Measurements from ENCODE around the gene GATA3.
A peak's percentile ranks its signal among the peaks of the same experiment; 100 is the strongest.

Gene GATA3

DNA sequence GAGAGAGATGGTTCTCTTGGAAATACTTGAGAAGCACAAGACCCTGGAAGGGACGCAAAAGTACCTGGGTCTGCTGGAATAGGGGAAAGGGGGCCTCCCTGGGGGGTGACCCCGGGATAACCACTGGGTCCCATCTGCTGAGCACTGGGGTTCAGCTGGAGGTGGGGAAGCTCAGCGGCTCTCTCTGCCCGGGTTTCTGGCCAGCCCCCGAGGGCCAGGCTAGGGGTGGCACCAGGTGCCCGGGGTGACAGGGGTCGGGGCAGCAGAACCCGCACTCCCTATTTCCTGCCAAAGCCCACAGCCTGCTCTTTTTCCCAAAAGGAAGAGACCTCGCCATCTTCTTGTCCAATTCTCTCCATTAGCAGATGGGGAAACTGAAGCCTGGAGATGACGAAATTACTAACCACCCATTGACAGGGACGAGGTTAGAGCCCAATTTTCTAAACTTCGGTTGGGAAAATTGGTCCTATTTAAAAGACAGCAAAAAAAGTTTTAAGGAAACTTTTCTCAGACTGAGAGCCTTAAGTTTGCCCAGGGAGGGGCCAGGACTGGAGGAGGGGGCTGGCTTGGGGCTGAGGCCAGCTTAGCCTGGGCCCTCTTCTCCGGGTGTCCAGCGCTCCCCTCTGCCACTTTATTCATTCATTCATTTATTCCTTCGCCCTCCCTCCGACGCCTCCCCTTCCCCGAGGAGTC is 17.8 kb upstream of the GATA3 start:
- peaks cover 15% of the 10 kb centered on the region for H3K4me1 Mint-ChIP-seq
- no peak overlapping the region for H3K27ac Mint-ChIP-seq
- peak overlapping the region in 2 of 3 experiments; percentile 37 to 66 for H3K4me3 Mint-ChIP-seq
- no peaks in the 10 kb centered on the region for H3K36me3 Mint-ChIP-seq (ENCODE audit: low read depth)
- peaks cover 100% of the 10 kb centered on the region for H3K27me3 Mint-ChIP-seq (ENCODE audit: low read depth)
- TF ChIP-seq, protein P1, sequence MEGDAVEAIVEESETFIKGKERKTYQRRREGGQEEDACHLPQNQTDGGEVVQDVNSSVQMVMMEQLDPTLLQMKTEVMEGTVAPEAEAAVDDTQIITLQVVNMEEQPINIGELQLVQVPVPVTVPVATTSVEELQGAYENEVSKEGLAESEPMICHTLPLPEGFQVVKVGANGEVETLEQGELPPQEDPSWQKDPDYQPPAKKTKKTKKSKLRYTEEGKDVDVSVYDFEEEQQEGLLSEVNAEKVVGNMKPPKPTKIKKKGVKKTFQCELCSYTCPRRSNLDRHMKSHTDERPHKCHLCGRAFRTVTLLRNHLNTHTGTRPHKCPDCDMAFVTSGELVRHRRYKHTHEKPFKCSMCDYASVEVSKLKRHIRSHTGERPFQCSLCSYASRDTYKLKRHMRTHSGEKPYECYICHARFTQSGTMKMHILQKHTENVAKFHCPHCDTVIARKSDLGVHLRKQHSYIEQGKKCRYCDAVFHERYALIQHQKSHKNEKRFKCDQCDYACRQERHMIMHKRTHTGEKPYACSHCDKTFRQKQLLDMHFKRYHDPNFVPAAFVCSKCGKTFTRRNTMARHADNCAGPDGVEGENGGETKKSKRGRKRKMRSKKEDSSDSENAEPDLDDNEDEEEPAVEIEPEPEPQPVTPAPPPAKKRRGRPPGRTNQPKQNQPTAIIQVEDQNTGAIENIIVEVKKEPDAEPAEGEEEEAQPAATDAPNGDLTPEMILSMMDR (IDR thresholded peaks at IDR 0.05; ENCODE audit: unreplicated experiment in 3 of 3): no peak
- peaks cover 11% of the 10 kb centered on the region for H3K9me3 Mint-ChIP-seq

DNA sequence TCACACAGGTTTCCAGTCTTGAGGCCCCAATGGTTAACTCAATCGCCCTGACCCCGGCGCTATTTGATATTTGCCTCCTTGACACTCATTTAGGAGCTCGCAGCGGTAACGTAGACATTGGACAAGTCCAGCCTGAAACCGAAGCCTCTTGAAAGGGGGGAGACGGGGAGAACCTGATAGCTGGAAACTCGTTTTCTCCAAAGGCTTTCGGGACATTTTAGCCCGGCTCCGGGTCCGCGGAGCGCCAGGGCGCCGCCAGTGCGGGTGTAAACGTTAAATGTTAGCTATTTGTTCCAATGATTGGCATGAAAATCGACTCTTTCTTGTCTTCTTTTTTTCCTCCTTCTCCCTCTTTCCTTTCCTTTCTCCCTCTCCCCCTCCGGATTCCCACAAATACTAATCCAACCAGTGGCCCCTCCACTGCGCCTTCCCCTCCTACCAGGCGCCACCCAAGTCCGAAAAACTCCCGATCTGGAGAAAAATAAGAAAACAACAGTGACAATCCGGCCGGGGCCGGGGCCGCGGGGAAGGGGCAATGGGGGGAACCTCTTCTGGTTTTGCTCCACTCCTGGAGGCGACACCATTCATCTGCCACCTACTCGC is 17.2 kb upstream of the GATA3 start:
- no peaks in the 10 kb centered on the region for H3K36me3 Mint-ChIP-seq (ENCODE audit: low read depth)
- peaks cover 9% of the 10 kb centered on the region for H3K9me3 Mint-ChIP-seq
- H3K4me3 Mint-ChIP-seq: peak overlapping the region in 2 of 3 experiments; percentile 60 to 66
- H3K27ac Mint-ChIP-seq: no peak overlapping the region
- peaks cover 100% of the 10 kb centered on the region for H3K27me3 Mint-ChIP-seq (ENCODE audit: low read depth)
- TF ChIP-seq, protein P1 (IDR thresholded peaks at IDR 0.05; ENCODE audit: unreplicated experiment in 3 of 3): no peak
- H3K4me1 Mint-ChIP-seq: peaks cover 15% of the 10 kb centered on the region

DNA sequence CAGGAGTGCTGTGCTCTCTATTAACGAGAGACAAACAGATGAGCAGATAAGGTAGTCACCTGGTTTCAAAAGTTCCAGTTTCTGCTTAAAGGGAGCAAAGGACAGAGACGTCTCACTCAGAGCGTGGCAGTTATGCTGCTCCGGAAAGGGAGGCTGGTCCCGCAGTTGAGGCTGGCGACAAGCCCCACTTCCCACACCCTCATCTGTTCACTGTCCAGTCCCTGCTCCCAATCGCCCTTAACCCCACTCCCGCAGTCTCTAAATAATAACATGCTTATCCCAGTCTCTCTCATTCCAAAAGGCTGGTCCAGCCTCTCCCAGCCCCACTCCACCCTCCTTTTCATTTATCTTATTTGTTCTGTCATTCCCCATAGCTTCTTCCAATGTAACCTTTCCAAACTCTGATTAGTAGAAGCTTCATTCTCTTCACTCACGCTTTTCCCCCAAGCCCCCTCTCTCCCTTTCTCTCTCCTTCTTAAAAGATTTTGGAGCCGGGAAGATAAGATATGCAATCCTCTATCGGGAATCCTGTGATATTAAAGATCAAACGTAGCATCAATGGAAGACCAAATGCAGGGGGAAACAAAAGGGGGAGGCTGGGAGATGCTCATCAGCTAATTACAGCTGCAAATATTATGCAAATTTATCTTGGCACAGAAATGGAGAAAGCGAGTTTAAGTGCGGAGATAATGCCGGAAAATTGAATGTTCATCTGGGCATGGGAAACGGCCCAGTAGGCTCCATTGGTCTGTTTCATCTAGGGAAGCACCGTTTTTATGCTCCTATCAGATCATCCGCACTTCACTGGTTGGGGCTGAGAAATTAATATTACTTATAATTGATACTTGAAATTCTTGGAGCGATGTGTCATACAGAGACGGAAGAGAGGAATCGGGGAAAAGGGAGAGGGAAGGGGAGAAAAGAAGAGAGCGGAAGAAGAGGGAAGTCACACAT is 16.3 kb upstream of the GATA3 start:
- Mint-ChIP-seq H3K9me3 (peaks cover 8% of the 10 kb centered on the region), H3K4me1 (peaks cover 22% of the 10 kb centered on the region), H3K27ac (no peak overlapping the region), H3K27me3 (ENCODE audit: low read depth) (peaks cover 100% of the 10 kb centered on the region), H3K4me3 (peak overlapping the region in 1 of 3 experiments; percentile 4), H3K36me3 (ENCODE audit: low read depth) (no peaks in the 10 kb centered on the region)
- TF ChIP-seq, protein P1 (IDR thresholded peaks at IDR 0.05; ENCODE audit: unreplicated experiment in 3 of 3): no peak

DNA sequence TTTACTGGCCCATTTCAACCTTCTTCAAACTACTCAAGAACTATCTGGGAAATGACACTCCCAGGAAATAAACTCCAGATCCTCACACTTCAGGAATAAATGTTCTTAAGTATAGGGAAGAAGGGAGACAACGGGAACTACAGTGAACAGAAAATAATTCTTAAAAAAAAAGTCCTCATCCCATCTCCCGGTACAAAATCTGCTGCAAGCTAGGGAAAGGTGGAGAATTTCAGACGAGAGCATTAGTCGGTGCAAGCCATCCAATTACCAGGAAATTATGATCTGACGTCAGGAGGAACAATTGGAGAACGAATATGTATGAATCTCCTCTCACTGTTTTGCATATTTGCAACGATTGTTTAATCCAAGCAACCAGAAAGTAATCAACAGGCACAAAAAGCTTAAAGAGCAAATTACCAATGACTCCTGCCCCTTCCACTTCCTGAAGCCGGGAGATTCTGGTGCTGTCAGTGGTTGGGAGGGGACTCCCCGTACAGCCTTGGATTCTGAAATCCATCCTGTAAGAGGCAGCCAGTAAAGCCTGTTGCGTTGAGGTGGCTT is 15.1 kb upstream of the GATA3 start:
- Mint-ChIP-seq H3K36me3 (ENCODE audit: low read depth) (no peaks in the 10 kb centered on the region), H3K4me3 (no peak overlapping the region), H3K27ac (no peak overlapping the region), H3K9me3 (peaks cover 6% of the 10 kb centered on the region), H3K4me1 (peaks cover 27% of the 10 kb centered on the region), H3K27me3 (ENCODE audit: low read depth) (peaks cover 100% of the 10 kb centered on the region)
- TF ChIP-seq, protein P1 (IDR thresholded peaks at IDR 0.05; ENCODE audit: unreplicated experiment in 3 of 3): no peak

DNA sequence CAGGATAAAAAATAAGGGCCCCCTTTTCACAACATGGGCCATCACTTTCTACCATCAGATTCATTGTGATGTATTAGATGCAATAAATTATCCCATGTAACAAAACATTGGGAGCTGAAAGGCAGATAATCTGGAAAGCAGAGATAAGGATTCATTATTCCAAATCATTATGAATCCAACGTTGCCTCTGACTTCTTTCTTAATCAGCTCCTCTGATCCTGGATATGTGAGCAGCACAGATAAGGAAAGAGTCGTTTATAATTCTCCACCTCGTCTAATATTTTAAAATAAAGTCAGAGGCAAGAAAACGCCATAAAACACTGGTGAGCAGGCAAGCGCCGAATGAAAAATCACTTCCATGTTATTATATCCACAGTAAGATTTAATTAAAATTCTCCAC is 13.8 kb upstream of the GATA3 start:
- H3K4me1 Mint-ChIP-seq: peaks cover 30% of the 10 kb centered on the region
- TF ChIP-seq, protein P1 (IDR thresholded peaks at IDR 0.05; ENCODE audit: unreplicated experiment in 3 of 3): no peak

More for the DNA sequence above, 13.8 kb upstream of the GATA3 start:
- H3K9me3 Mint-ChIP-seq: peaks cover 6% of the 10 kb centered on the region
- no peak overlapping the region for H3K4me3 Mint-ChIP-seq
- no peak overlapping the region for H3K27ac Mint-ChIP-seq
- no peaks in the 10 kb centered on the region for H3K36me3 Mint-ChIP-seq (ENCODE audit: low read depth)
- peaks cover 100% of the 10 kb centered on the region for H3K27me3 Mint-ChIP-seq (ENCODE audit: low read depth)
